Measurements from ENCODE around the gene OPN1LW. TPM values are rescaled to one million over a fixed set of nuclear protein-coding genes. Genes with fewer than 3 reads are reported as not detected.

The OPN1LW gene
- total RNA-seq, 1 experiment from 2014 or later, result not detected

Other genes starting within 250 kb of the OPN1LW start
- gene AVPR2, start 239.6 kb upstream of the OPN1LW start, total RNA-seq (2014; rRNA removed; shearing (Covaris generic)), result not detected in 2 replicates
- gene ARHGAP4, start 218.0 kb upstream of the OPN1LW start, total RNA-seq (2014; rRNA removed; shearing (Covaris generic)), result 2.7 and 3.3 TPM in 2 replicates
- 182 and 213 TPM in 2 replicates for gene NAA10, start 209.2 kb upstream of the OPN1LW start, total RNA-seq (2014; rRNA removed; shearing (Covaris generic))
- gene RENBP, start 199.6 kb upstream of the OPN1LW start, total RNA-seq (2014; rRNA removed; shearing (Covaris generic)), result 1.0 TPM in 1 of 2 replicates, not detected in the other
- 38.9 and 60.0 TPM in 2 replicates for gene HCFC1, start 172.4 kb upstream of the OPN1LW start, total RNA-seq (2014; rRNA removed; shearing (Covaris generic))
- gene TMEM187, start 171.5 kb upstream of the OPN1LW start, total RNA-seq (2014; rRNA removed; shearing (Covaris generic)), result 4.8 and 11.6 TPM in 2 replicates
- 200 and 232 TPM in 2 replicates for gene IRAK1, start 124.3 kb upstream of the OPN1LW start, total RNA-seq (2014; rRNA removed; shearing (Covaris generic))
- gene MECP2, start 46.5 kb upstream of the OPN1LW start, total RNA-seq (2014; rRNA removed; shearing (Covaris generic)), result 27.2 and 32.0 TPM in 2 replicates
- not detected in 2 replicates for gene OPN1MW, start 38.4 kb downstream of the OPN1LW start, total RNA-seq (2014; rRNA removed; shearing (Covaris generic))
- not detected in 2 replicates for gene OPN1MW2, start 75.5 kb downstream of the OPN1LW start, total RNA-seq (2014; rRNA removed; shearing (Covaris generic))
- gene OPN1MW3, start 113.3 kb downstream of the OPN1LW start, total RNA-seq (2014; rRNA removed; shearing (Covaris generic)), result not detected in 2 replicates
- gene TEX28, start 150.9 kb downstream of the OPN1LW start, total RNA-seq (2014; rRNA removed; shearing (Covaris generic)), result not detected in 2 replicates
- not detected in 2 replicates for gene TKTL1, start 151.6 kb downstream of the OPN1LW start, total RNA-seq (2014; rRNA removed; shearing (Covaris generic))
- 1,291 and 1,336 TPM in 2 replicates for gene FLNA, start 230.4 kb downstream of the OPN1LW start, total RNA-seq (2014; rRNA removed; shearing (Covaris generic))
- 33.2 and 41.5 TPM in 2 replicates for gene EMD, start 235.1 kb downstream of the OPN1LW start, total RNA-seq (2014; rRNA removed; shearing (Covaris generic))

Measured in HT1080 (cell line).